Loucy (cell line): ENCODE measurements around the gene ATP8B2.

Experiments used
- CTCF ChIP-seq: fragments of 200-600 bp; sonication (generic); conservative IDR thresholded peaks from 2 replicates; pipeline ENCODE4 v1.5.1; 2014; ENCODE audit warnings: mild to moderate bottlenecking, antibody characterized with exemption, low read length
- EZH2phosphoT487 ChIP-seq: fragments of 200-600 bp; IDR thresholded peaks from 2 replicates; pipeline ENCODE4 v1.6.1; 2018; ENCODE audit warnings: antibody characterized with exemption, mild to moderate bottlenecking, moderate library complexity, borderline replicate concordance

DNA sequence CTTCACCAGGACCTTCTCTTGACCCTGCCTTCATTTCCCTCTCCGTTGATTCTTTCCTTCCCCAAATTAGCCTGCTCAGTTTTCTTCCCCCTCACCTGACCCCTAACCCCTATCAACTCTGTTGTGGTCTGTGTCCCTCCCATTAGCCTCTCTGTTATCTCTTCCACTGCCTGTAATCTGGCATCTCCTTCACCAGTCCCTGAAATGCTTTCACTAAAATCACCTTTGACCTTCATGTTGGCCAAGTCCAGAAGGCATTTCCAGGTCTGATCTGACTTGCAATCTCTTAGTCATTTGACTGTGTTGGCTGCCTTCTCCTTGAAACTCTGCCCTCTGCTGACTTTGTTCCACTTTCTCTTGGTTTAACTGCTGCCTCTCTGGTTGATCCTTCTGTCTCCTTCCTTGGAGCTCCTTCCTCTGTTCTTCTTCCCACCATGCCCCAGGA lies 28.2 kb downstream of the ATP8B2 start:
- peak; percentile 62 for TF ChIP-seq CTCF
- TF ChIP-seq EZH2phosphoT487: no peak
